HepG2 (cell line): ENCODE measurements around the gene CA14. TPM values are rescaled to one million over a fixed set of nuclear protein-coding genes. Genes with fewer than 3 reads are reported as not detected.

Experiments used
- CREM ChIP-seq, 2 experiments: sonication (generic) in 1 of 2; formaldehyde crosslinking in 1 of 2; IDR thresholded peaks; 2 replicates each; pipeline versions ENCODE4 v1.4.0 to v1.6.1; 2016 to 2020; ENCODE audit warnings: antibody characterized with exemption in 1 of 2, mild to moderate bottlenecking in 1 of 2, missing genetic modification reagents in 1 of 2
- PAF1 ChIP-seq: IDR thresholded peaks from 2 replicates; pipeline ENCODE4 v1.6.1; 2016; ENCODE audit warnings: missing genetic modification reagents, missing compliant biosample characterization
- RAD51 ChIP-seq: fragments of 450-650 bp; IDR thresholded peaks from 2 replicates; pipeline ENCODE4 v1.6.1; 2016; ENCODE audit warnings: borderline replicate concordance
- RELA ChIP-seq: sonication (generic); formaldehyde crosslinking; IDR thresholded peaks from 2 replicates; pipeline ENCODE4 v1.4.0; 2020; ENCODE audit warnings: missing genetic modification reagents
- ZKSCAN5 ChIP-seq: sonication (generic); formaldehyde crosslinking; IDR thresholded peaks from 2 replicates; pipeline ENCODE4 v1.5.1; 2020; ENCODE audit warnings: mild to moderate bottlenecking, missing genetic modification reagents
- ZNF331 ChIP-seq: sonication (generic); formaldehyde crosslinking; IDR thresholded peaks from 2 replicates; pipeline ENCODE4 v1.4.0; 2020; ENCODE audit warnings: missing genetic modification reagents
- ZNF652 ChIP-seq: IDR thresholded peaks from 2 replicates; pipeline ENCODE4 v1.6.1; 2016; ENCODE audit warnings: low read depth, borderline replicate concordance
- polyA plus RNA-seq, 8 experiments: library from polyadenylated mRNA; depleted of rRNA in 3 of 8; stranded (reverse) in 7 of 8; unstranded in 1 of 8; fragments of >200 nt; fragmentation: Illumina TruSeq in 4 of 8; extraction: Trizol in 4 of 8; gene quantifications; 2 replicates each; pipeline versions ENCODE4 v1.2.1 to v1.2.3, GENCODE V29; 2011 to 2016; ENCODE audit warnings: low read depth in 4 of 8, missing spikeins in 1 of 8, mixed read lengths in 1 of 8; ENCODE audit not compliant: insufficient read depth in 1 of 8
- total RNA-seq, 5 experiments: library from RNA; depleted of rRNA; stranded (reverse); fragments of >200 nt; fragmentation: Illumina TruSeq; extraction: Trizol; gene quantifications; 2 replicates each; pipeline ENCODE4 v1.2.3, GENCODE V29; 2016; ENCODE audit warnings: low read depth in 1 of 5
- TF ChIP-seq, protein P1 (sequence below): sonication (generic); formaldehyde crosslinking; IDR thresholded peaks from 2 replicates; pipeline ENCODE4 v1.5.1; 2020; ENCODE audit warnings: mild to moderate bottlenecking, moderate library complexity, missing genetic modification reagents
- TF ChIP-seq, protein P2 (sequence below): sonication (generic); formaldehyde crosslinking; IDR thresholded peaks from 2 replicates; pipeline ENCODE4 v1.4.0; 2020; ENCODE audit warnings: mild to moderate bottlenecking, missing genetic modification reagents
- TF ChIP-seq, protein P3 (sequence below): sonication (generic); formaldehyde crosslinking; IDR thresholded peaks from 2 replicates; pipeline ENCODE4 v1.4.0; 2020; ENCODE audit warnings: missing genetic modification reagents, mild to moderate bottlenecking, borderline replicate concordance
- TF ChIP-seq, protein P4 (sequence below): sonication (generic); formaldehyde crosslinking; IDR thresholded peaks from 2 replicates; pipeline ENCODE4 v1.5.0; 2020; ENCODE audit warnings: missing genetic modification reagents
- TF ChIP-seq, protein P5 (sequence below): sonication (generic); formaldehyde crosslinking; IDR thresholded peaks from 2 replicates; pipeline ENCODE4 v1.8.0; 2022; ENCODE audit warnings: missing genetic modification reagents, mild to moderate bottlenecking, borderline replicate concordance
- TF ChIP-seq, protein P6 (sequence below): sonication (generic); formaldehyde crosslinking; IDR thresholded peaks from 2 replicates; pipeline ENCODE4 v1.4.0; 2020; ENCODE audit warnings: mild to moderate bottlenecking, missing genetic modification reagents
- TF ChIP-seq, protein P7 (sequence below): sonication (generic); formaldehyde crosslinking; IDR thresholded peaks from 2 replicates; pipeline ENCODE4 v1.4.0; 2020; ENCODE audit warnings: missing genetic modification reagents, borderline replicate concordance

The CA14 gene
- total and polyA plus RNA-seq, 2 of the 13 experiments (the other 11 are each of a cell fraction or from before 2014, with no cell fraction given): 2.4 to 8.5 TPM

DNA sequence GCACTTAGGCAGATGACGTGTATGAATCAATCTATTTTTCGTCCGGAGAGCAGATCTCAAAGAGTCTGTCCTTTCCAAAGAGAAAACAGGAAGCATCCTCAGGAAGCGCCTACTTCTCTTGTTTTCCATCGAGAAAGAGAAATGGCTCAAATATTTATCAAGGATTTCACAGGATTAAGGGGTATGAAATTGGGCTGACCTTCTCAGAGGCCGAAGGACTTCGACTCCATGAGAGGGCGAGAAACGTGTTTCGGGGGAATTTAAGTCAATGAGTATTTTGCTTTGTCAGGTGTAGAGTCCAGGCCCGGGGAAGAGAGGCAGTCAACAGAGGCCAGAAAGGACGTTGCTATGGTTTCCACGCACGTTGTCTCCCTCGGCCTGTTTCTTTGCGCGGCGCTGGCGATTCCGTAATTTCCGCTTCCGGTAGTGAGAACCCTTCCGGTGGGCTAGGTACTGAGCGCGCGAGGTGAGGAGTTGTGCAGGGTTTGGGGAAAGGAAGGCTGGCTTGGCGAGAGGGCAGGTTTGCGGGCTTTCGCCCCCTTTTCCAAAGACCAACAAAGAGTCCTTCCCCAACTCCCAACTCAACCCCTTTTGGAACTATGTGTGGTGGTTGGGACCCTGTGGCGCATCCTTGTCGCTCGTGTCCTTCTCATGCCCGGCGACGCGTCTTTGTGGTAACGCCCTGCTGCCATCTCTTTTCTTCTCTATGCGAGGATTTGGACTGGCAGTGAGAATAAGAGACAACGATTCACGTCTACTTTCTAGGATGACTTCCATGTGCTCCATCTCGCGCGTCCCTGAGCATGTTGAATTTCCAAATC is 36.1 kb downstream of the CA14 start, which contains the start of gene MRPS21 (continued):
- TF ChIP-seq, protein P1, sequence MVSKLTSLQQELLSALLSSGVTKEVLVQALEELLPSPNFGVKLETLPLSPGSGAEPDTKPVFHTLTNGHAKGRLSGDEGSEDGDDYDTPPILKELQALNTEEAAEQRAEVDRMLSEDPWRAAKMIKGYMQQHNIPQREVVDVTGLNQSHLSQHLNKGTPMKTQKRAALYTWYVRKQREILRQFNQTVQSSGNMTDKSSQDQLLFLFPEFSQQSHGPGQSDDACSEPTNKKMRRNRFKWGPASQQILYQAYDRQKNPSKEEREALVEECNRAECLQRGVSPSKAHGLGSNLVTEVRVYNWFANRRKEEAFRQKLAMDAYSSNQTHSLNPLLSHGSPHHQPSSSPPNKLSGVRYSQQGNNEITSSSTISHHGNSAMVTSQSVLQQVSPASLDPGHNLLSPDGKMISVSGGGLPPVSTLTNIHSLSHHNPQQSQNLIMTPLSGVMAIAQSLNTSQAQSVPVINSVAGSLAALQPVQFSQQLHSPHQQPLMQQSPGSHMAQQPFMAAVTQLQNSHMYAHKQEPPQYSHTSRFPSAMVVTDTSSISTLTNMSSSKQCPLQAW (CRISPR knock-in tag): peak; percentile 69
- TF ChIP-seq, protein P2, sequence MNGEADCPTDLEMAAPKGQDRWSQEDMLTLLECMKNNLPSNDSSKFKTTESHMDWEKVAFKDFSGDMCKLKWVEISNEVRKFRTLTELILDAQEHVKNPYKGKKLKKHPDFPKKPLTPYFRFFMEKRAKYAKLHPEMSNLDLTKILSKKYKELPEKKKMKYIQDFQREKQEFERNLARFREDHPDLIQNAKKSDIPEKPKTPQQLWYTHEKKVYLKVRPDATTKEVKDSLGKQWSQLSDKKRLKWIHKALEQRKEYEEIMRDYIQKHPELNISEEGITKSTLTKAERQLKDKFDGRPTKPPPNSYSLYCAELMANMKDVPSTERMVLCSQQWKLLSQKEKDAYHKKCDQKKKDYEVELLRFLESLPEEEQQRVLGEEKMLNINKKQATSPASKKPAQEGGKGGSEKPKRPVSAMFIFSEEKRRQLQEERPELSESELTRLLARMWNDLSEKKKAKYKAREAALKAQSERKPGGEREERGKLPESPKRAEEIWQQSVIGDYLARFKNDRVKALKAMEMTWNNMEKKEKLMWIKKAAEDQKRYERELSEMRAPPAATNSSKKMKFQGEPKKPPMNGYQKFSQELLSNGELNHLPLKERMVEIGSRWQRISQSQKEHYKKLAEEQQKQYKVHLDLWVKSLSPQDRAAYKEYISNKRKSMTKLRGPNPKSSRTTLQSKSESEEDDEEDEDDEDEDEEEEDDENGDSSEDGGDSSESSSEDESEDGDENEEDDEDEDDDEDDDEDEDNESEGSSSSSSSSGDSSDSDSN (CRISPR knock-in tag): peak; percentile 41; the same call in 1 of the 2 replicates
- TF ChIP-seq, protein P3, sequence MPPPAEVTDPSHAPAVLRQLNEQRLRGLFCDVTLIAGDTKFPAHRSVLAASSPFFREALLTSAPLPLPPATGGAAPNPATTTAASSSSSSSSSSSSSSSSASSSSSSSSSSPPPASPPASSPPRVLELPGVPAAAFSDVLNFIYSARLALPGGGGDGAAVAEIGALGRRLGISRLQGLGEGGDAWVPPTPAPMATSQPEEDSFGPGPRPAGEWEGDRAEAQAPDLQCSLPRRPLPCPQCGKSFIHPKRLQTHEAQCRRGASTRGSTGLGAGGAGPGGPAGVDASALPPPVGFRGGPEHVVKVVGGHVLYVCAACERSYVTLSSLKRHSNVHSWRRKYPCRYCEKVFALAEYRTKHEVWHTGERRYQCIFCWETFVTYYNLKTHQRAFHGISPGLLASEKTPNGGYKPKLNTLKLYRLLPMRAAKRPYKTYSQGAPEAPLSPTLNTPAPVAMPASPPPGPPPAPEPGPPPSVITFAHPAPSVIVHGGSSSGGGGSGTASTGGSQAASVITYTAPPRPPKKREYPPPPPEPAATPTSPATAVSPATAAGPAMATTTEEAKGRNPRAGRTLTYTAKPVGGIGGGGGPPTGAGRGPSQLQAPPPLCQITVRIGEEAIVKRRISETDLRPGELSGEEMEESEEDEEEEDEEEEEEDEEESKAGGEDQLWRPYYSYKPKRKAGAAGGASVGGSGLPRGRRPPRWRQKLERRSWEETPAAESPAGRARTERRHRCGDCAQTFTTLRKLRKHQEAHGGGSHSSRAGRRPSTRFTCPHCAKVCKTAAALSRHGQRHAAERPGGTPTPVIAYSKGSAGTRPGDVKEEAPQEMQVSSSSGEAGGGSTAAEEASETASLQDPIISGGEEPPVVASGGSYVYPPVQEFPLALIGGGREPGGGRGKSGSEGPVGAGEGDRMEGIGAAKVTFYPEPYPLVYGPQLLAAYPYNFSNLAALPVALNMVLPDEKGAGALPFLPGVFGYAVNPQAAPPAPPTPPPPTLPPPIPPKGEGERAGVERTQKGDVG (CRISPR knock-in tag): no peak; the same call in 1 of the 2 replicates
- TF ChIP-seq RELA (CRISPR knock-in tag): 0 out of 2 replicates have a peak, but pooled peaks have one; percentile 41
- TF ChIP-seq, protein P4, sequence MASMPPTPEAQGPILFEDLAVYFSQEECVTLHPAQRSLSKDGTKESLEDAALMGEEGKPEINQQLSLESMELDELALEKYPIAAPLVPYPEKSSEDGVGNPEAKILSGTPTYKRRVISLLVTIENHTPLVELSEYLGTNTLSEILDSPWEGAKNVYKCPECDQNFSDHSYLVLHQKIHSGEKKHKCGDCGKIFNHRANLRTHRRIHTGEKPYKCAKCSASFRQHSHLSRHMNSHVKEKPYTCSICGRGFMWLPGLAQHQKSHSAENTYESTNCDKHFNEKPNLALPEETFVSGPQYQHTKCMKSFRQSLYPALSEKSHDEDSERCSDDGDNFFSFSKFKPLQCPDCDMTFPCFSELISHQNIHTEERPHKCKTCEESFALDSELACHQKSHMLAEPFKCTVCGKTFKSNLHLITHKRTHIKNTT (CRISPR knock-in tag): no peak
- TF ChIP-seq ZKSCAN5 (CRISPR knock-in tag): no peak
- TF ChIP-seq, protein P5, sequence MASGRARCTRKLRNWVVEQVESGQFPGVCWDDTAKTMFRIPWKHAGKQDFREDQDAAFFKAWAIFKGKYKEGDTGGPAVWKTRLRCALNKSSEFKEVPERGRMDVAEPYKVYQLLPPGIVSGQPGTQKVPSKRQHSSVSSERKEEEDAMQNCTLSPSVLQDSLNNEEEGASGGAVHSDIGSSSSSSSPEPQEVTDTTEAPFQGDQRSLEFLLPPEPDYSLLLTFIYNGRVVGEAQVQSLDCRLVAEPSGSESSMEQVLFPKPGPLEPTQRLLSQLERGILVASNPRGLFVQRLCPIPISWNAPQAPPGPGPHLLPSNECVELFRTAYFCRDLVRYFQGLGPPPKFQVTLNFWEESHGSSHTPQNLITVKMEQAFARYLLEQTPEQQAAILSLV (CRISPR knock-in tag): no peak
- TF ChIP-seq ZNF331 (CRISPR knock-in tag): no peak
- no peak for TF ChIP-seq ZNF652 (CRISPR knock-in tag)
- TF ChIP-seq CREM (IDR thresholded peaks at IDR 0.05): peak; percentile 94
- 0 out of 2 replicates have a peak, but pooled peaks have one; percentile 35 for TF ChIP-seq CREM (CRISPR knock-in tag; IDR thresholded peaks at IDR 0.05)
- TF ChIP-seq PAF1 (CRISPR knock-in tag): no peak
- TF ChIP-seq, protein P6, sequence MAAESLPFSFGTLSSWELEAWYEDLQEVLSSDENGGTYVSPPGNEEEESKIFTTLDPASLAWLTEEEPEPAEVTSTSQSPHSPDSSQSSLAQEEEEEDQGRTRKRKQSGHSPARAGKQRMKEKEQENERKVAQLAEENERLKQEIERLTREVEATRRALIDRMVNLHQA (CRISPR knock-in tag): no peak
- no peak for TF ChIP-seq RAD51
- TF ChIP-seq, protein P7, sequence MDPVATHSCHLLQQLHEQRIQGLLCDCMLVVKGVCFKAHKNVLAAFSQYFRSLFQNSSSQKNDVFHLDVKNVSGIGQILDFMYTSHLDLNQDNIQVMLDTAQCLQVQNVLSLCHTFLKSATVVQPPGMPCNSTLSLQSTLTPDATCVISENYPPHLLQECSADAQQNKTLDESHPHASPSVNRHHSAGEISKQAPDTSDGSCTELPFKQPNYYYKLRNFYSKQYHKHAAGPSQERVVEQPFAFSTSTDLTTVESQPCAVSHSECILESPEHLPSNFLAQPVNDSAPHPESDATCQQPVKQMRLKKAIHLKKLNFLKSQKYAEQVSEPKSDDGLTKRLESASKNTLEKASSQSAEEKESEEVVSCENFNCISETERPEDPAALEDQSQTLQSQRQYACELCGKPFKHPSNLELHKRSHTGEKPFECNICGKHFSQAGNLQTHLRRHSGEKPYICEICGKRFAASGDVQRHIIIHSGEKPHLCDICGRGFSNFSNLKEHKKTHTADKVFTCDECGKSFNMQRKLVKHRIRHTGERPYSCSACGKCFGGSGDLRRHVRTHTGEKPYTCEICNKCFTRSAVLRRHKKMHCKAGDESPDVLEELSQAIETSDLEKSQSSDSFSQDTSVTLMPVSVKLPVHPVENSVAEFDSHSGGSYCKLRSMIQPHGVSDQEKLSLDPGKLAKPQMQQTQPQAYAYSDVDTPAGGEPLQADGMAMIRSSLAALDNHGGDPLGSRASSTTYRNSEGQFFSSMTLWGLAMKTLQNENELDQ (CRISPR knock-in tag): no peak
